ENCODE data around the gene ARSD.

- TF ChIP-seq CTCF (optimal IDR thresholded peaks at IDR 0.05 in 1 of 3, IDR thresholded peaks at IDR 0.05 in 1 of 3, conservative IDR thresholded peaks at IDR 0.05 in 1 of 3; ENCODE audit: extremely low read depth in 1 of 3, insufficient read depth in 2 of 3, low read length in 3 of 3) (no peak), EZH2 (IDR thresholded peaks at IDR 0.05; ENCODE audit: low read length) (no peak)
These were observed 56.4 kb downstream of the ARSD start for GRCh38 chrX:2872671-2873277.
